Islet of Langerhans (tissue), 1 donor: Measurements from ENCODE around the gene DCAF17.
"Not testable (repeated sequence)": the region's sequence is repeated elsewhere in the genome, so short reads cannot be mapped to it uniquely, and the experiment has no call there.

Source experiments
- FAIRE-seq: peaks from one replicate; lab custom pipeline; 2011; peaks lifted over from hg19 to GRCh38; lab: Jason Lieb, UNC

Gene DCAF17

DNA sequence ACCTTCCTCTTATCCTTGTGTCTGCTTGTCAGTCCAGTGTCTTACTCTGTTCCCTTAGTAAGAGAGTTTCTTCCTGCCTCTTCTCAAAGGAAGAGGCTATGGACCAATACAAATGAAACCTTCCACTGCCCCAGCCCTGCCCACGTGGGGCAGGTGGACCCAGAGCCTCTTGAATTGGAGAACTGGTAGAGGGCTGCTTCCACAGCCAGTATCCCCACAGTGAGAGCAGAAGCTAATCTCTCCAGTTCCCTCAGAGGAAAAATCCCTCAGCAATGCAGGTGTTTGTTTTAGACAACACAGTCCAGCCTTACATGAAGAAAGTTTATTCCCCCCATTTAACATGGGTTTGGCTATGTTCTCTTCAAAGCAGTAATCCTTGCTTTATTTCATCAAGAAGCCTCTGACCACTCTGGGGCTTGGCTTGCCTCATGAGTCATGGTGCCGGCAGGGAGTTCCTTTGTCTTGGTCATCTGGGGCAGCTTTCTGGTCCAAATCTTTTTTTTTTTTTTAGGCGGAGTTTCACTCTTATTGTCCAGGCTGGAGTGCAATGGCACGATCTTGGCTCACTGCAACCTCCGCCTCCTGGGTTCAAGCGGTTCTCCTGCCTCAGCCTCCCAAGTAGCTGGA is 81.8 kb downstream of the DCAF17 start:
- no peak for FAIRE-seq

DNA sequence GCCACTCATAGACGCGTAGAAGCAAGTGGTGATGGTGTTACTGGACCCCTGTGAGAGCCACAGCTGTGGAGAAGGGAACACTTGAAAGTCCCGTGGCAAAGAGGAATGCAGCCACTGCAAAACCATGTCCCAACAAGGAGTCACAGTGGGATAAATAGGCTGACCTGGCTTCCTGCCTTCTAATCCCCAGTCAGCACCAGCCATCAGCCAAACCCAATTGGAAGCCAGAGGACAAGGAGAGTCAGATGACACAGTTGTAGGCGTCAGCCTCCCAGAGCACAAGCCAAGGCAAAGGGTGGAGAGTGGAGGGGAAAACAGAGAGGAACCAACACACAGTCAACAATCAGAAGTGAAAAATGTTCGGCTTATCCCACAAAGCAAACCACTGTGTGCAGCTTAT is 82.8 kb downstream of the DCAF17 start:
- FAIRE-seq, result no peak

DNA sequence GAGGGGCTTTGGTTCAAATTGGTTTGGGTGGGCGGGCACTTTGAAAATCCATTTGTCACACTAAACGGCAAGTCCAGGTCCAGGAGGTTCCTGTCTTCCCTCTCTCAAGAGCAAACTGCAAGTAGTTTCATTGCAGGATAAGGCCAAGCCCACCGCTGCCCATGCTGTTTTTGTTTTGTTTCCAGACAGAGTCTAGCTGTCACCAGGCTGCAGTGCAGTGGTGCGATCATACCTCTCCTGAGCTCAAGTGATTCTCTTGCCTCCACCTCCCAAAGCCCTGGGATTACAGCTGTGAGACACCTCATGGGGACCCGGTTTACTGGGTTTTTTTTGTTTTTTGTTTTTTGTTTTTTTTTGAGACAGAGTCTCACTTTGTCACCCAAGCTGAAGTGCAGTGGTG is 86.4 kb downstream of the DCAF17 start:
- FAIRE-seq, result no peak

DNA sequence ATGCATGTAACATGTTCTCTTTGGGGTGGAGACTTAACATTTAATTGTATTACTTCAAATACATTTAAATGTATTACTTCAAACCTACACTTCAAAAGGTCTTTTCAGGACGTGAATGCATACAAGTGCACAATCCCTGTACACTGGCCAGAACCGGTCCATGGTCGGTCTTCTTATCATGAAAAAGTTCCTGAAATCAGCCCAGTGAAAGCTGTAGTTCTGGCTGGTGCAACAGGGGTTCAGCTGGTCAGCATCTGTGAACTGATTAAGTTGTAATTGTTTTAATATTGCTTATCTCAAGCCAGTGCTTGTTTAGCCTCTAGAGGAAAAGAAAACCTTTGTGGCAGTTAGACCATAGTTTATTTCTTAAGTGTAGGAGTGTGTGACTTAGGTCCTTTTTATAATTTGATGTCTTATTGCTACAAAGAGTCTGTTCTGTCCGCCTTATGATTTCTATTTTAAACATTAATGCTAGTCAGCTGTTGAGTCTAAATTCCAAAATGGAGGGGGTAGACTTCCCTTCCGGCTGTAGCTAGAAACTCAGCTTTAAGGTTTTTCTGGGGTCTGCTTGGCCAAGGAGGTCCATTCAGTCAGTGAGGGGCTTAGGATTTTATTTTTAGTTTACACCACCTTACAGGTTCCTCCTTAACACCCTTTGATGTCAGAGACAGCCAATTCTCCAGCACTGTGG is 87.5 kb downstream of the DCAF17 start:
- FAIRE-seq, result no peak

DNA sequence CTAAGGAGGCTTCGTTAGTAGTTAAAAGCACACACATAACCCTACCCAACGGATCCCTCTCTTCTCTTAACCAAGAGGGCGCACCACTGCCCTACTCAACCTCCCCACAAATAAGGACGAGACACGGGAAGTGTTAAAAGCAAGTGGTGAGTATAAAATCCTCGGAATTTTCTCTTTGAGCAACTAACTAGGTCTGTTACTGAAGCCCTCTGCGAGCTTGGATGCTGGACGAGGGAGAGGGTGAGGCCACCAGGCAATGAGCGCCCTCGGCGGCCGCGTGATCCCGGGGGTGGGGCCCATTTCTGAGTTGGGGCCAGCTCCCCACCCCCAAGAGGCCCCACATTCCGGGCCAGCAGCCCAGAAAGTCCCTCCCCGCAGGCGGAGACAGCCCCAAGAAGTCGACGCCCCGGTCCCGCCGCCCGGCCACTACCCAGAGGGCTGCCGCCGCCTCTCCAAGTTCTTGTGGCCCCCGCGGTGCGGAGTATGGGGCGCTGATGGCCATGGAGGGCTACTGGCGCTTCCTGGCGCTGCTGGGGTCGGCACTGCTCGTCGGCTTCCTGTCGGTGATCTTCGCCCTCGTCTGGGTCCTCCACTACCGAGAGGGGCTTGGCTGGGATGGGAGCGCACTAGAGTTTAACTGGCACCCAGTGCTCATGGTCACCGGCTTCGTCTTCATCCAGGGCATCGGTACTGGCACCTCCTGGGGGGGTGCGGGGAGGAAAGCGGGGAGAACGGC is 88.2 kb downstream of the DCAF17 start, which contains the start of gene CYBRD1:
TSS of gene CYBRD1 (plus strand) at position 423 of the 736 bp plus-strand sequence. CDS start at position 495, 72 bp downstream.
- no peak for FAIRE-seq

DNA sequence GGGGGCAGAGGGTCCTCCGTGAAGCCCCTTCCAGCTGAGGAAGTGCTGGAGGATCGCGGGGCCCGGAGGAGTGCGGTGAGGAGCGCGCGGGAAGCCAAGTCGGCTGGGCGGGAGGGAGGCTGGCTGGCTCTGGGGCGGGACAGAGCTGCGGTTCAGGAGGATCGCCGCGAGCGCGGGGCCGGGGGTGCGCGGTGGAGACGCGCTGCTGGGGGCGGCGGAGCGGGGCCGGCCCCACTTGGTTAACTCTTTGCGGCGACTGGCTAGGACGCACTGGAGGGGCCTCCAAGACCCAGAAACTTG is 88.7 kb downstream of the DCAF17 start:
- FAIRE-seq, result no peak

DNA sequence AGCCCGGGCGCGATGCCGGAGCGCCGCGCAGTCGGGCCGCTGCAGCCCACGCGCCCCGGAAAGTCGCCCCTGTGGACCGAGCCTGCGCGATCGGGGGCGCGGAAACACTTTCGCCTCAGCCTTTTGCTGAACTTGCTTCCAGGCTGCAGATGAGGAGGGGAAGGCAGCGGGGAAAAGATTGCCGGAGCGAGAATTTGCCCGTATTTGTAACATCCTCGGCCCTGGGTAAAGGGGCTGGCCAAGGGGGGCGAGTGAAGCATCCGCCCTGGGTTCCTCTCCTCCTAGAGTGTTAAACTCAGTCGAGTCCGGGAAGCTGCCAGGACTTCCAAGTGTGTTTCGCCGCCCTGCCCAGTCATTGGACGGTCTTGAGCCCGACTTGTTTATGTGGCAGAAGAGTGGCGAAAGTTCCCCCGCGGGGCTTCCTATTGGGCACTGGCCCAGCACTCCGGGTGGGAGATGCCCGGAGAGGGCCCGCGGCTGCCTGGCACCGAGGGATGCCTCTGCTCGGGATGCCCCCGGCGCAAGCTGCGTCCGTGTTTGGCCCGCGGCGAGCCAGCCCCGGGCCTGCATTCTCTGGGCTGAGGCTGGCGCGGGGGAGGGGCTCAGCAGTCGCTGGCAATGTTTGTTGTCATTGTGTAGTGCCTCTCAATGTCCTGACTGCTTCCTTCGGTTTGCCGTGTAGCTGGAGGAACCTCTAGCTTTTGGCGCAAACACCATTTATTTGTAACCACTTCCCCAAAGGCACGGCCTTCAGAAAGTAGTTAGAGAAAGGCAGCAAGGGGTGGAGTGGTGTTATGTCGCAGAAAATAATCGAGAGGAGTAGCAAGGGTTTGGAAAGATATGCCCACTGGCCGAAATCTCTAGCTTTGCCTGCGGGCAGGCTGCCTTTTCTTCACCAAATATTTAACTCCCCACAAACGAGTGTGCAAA is 89.3 kb downstream of the DCAF17 start:
- no peak for FAIRE-seq

DNA sequence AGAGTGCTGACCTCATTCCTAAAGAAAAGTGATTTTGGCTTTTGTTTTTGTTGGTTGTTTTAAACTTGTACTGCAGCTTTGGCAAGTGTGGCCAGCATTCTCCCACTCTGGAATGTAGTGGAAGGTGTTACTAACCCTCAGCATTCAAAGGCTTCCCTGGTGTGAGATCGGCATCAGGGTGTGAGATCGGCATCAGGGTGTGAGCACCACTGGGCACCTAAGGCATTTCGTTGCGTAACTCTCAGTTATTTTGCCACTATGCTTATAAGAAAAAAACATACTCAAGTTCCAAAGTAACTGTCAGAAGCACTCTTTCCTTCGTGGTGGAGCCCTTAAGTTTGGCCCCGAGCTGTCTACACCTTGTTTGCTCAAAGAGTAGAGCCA is 90.0 kb downstream of the DCAF17 start:
- FAIRE-seq, result no peak

DNA sequence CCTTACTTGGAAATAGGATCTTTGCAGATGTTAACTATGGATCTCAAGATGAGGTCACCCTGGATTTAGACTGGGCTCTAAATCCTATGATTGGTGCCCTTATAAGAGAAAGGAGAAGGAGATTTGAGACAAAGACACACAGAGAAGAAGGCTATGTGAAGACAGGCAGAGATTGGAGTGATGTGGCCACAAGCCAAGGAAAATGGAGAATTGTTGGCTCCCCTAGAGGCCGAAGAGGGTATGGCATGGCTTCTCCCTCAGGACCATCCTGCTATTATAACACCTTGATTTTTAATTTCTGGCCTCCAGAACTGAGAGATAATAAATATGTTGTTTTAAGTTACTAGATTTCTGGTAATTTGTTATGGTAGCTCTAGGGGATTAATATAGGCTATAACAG is 95.9 kb downstream of the DCAF17 start:
- no peak for FAIRE-seq

DNA sequence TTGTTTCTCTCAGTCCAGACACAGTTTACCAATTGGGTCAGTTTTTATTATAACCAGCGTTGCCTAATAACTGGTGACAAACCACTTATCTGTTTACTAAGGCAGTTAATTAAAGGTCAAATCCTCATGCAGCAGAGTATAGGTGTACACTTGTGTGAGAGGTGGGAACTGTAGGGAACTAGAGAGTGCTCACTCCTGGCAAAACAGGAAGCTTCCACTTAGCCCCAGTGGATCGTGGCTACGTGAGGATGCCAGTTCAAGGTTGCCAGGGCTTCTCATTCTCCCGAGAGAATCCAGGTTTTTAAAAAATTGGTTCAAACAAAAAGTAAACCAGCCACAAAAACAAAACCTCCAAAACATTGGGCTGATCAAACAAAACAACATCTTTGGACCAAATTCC is 96.4 kb downstream of the DCAF17 start:
- no peak for FAIRE-seq

DNA sequence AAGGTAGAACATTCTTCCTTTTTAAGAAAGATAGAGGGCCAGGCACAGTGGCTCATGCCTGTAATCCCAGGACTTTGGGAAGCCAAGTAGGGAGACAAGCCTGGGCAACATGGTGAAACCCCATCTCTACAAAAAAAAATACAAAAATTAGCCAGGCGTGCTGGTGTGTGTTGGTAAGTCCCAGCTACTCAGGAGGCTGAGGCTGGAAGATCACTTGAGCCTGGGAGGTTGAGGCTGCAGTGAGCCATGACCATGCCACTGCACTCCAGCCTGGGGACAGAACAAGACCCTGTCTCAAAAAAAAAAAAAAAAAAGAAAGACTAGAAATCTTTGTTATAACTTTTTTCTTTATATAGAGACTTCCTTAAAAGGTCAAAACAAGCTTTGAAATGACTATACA is 96.8 kb downstream of the DCAF17 start:
- not testable (repeated sequence) for FAIRE-seq

DNA sequence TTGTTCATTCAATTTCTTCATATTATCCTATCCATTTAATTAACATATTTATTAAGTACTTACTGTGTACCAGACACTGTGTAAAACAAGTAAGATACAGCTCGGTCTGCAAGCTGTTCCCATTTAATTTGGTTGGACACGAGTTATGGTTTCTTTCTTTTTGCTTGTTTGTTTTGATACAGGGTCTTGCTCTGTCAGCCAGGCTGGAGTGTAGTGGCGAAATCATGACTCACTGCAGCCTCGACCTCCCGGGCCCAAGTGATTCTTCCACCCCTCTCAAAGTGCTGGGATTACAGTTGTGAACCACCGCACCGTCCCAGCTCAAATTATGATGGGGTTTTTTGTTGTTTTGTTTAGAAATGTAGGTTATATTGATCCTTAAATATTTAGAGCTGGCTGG is 97.3 kb downstream of the DCAF17 start:
- FAIRE-seq, result no peak

DNA sequence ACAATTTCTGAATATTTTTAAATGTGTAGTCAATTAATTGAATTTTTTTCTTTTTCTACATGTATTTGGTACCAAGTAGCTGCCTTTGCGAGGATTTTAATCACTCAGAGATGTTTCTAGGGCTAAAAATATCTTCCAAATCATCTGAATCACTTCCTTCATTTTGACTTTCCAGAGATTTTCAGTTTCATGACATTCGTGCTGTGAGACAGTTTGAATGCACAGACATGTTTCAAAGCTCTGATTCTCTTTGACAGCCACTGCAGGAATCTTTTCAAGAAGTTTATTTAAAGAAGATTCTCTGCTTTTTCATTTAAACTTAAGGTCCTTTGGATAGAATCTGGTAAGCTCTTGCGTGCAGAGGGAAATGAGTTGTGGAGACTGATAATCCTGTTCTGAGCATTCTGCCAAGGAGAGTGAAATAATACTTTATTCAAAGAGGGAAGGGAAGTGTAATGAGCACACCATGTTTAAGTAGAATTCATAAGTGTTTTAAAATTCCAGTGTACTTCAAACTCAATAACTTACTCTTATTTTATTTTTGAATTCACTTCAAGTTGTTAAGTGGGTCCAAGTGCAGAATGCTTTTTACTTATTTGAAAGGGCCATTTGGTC is 97.9 kb downstream of the DCAF17 start:
- no peak for FAIRE-seq

DNA sequence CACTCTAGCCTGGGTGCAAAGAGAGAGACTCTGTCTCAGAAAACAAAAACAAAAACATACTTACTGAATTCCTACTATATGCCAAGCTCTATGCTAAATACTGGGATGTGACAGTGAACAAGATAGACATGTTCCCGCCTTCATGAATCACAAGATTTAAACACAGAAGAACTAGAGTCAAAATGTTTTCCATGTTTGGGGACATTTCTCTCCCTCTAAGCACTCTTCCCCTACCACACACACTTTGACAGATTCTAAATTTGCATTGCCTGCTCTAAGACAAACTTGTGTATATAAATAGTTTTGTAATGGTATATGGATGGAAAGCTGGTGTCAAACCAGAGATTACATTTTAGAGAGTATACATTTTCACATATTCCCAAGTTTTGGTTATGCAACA is 99.3 kb downstream of the DCAF17 start:
- no peak for FAIRE-seq
